CD4-positive, alpha-beta T cell treated with Interleukin-6 at 100 ng/mL for 8 hours (primary cell): Measurements from ENCODE around the gene FAM135A.
"Not testable (repeated sequence)": the region's sequence is repeated elsewhere in the genome, so short reads cannot be mapped to it uniquely, and the experiment has no call there.

Experiments
- DNase-seq: peaks from one replicate; pipeline ENCODE4 v3.0.0-alpha.2; 2020; ENCODE audit warnings: mixed read lengths, low spot score

Gene FAM135A

GRCh38 chr6:70459699-70460098, 46.4 kb downstream of the FAM135A start:
- DNase-seq = not testable (repeated sequence)

- no peak for DNase-seq
Observed at GRCh38 chr6:70470016-70470415, 56.7 kb downstream of the FAM135A start.

- not testable (repeated sequence) for DNase-seq
Observed at GRCh38 chr6:70470510-70470909, 57.2 kb downstream of the FAM135A start.

GRCh38 chr6:70474751-70475150, 61.4 kb downstream of the FAM135A start:
- no peak for DNase-seq

- no peak for DNase-seq
Observed at GRCh38 chr6:70479236-70479635, 65.9 kb downstream of the FAM135A start.

- not testable (repeated sequence) for DNase-seq
Observed at GRCh38 chr6:70486638-70487037, 73.3 kb downstream of the FAM135A start.

GRCh38 chr6:70489364-70489763, 76.1 kb downstream of the FAM135A start:
- no peak for DNase-seq

- no peak for DNase-seq
Observed at GRCh38 chr6:70494833-70495232, 81.5 kb downstream of the FAM135A start.

- DNase-seq = not testable (repeated sequence)
Observed at GRCh38 chr6:70495790-70496189, 82.5 kb downstream of the FAM135A start.

- DNase-seq = no peak
Observed at GRCh38 chr6:70502484-70502883, 89.2 kb downstream of the FAM135A start.

- no peak for DNase-seq
Observed at GRCh38 chr6:70503813-70504465, 90.6 kb downstream of the FAM135A start.

GRCh38 chr6:70506321-70506720, 93.0 kb downstream of the FAM135A start:
- DNase-seq = no peak

GRCh38 chr6:70507161-70507560, 93.9 kb downstream of the FAM135A start:
- DNase-seq = no peak

GRCh38 chr6:70508953-70509352, 95.6 kb downstream of the FAM135A start:
- no peak for DNase-seq

- DNase-seq = no peak
Observed at GRCh38 chr6:70510600-70510999, 97.3 kb downstream of the FAM135A start.

GRCh38 chr6:70518723-70519122, 105.4 kb downstream of the FAM135A start:
- no peak for DNase-seq

- DNase-seq = peak; percentile 2
Observed at GRCh38 chr6:70520575-70520974, 107.3 kb downstream of the FAM135A start.

GRCh38 chr6:70524721-70525286, 111.5 kb downstream of the FAM135A start:
- no peak for DNase-seq

- DNase-seq = no peak
Observed at GRCh38 chr6:70527071-70527737, 113.9 kb downstream of the FAM135A start.

- DNase-seq = no peak
Observed at GRCh38 chr6:70530023-70530422, 116.7 kb downstream of the FAM135A start.

GRCh38 chr6:70531133-70531532, 117.8 kb downstream of the FAM135A start:
- no peak for DNase-seq

GRCh38 chr6:70537266-70537665, 124.0 kb downstream of the FAM135A start:
- DNase-seq = no peak

- DNase-seq = no peak
Observed at GRCh38 chr6:70538376-70538775, 125.1 kb downstream of the FAM135A start.
